ENCODE measurements around the gene DNAH9. TPM values are rescaled to one million over a fixed set of nuclear protein-coding genes. Genes with fewer than 3 reads are reported as not detected.

DNAH9 gene
- total and polyA plus RNA-seq, 2 of the 8 experiments (the other 6 are each of a cell fraction or from before 2014, with no cell fraction given), result 0.21 to 0.86 TPM

DNA sequence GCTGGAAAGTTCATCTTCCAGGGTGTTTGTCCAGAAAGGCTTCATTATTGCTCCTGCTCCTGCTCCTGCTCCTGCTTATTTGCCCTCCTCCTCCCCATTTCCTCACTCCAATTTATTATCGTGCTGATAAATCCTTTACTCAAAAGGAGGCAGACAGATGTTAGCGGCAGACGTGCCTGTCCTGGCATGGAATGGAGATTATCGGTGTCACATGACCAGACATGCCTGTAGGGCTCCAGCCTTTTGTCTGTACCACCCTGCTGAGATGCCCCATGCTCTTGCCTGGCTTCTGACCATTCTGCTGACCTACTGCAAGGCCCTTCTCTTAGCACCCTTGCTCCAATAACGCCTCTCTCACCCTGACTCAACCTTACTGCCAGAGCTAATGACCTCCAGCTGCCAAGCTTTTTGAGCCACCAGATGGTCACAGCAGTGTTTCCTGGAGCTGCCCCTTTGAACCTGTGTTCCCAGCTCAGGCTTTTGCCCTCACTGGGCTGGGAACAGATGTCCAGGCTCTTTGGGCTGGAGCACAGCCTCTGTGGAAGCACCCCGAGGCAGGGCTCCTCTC, 12.8 kb downstream of the DNAH9 start:
- Histone ChIP-seq H2BK15ac (ENCODE audit: low read length) (no peak overlapping the region), H3K23ac (ENCODE audit: insufficient read length) (no peak overlapping the region), H2BK20ac (ENCODE audit: low read length) (no peak overlapping the region), H4K91ac (replicated peaks; ENCODE audit: insufficient read length, low read length) (no peak overlapping the region), H3K79me1 (ENCODE audit: low read depth, low read length) (no peaks in the 10 kb centered on the region), H3K36me3 (ENCODE audit: control insufficient read depth in 2 of 4, insufficient read depth in 4 of 4, low read length in 3 of 4) (no peaks in the 10 kb centered on the region), H3K27ac (ENCODE audit: low read depth, low read length) (no peak overlapping the region), H2AFZ (ENCODE audit: low read length) (0 out of 2 replicates have a peak overlapping the region, but pooled peaks have one; percentile 6), H3K27me3 (replicated peaks in 1 of 4; ENCODE audit: control insufficient read depth in 3 of 4, extremely low read depth in 1 of 4, insufficient read depth in 3 of 4, low read length in 3 of 4) (no peaks in the 10 kb centered on the region), H3K18ac (ENCODE audit: extremely low read depth, low read length) (no peak overlapping the region), H3K23me2 (ENCODE audit: low read depth, low read length) (no peaks in the 10 kb centered on the region), H3K79me2 (ENCODE audit: control insufficient read depth in 1 of 2, insufficient read depth in 2 of 2, low read length in 2 of 2) (no peaks in the 10 kb centered on the region), H2BK5ac (ENCODE audit: low read depth, low read length) (no peak overlapping the region), H3K4me1 (replicated peaks in 1 of 4; ENCODE audit: control insufficient read depth in 3 of 4, insufficient read depth in 4 of 4, low read length in 3 of 4) (no peaks in the 10 kb centered on the region; a peak in 1 of 7 replicates), H4K8ac (ENCODE audit: extremely low read depth, insufficient read depth, low read length) (no peak overlapping the region), H3K9ac (replicated peaks in 1 of 4; ENCODE audit: extremely low read depth in 1 of 4, low read depth in 3 of 4, low read length in 3 of 4) (no peak overlapping the region), H4K5ac (ENCODE audit: insufficient read length, low read depth, low read length) (no peak overlapping the region), H3K14ac (ENCODE audit: insufficient read length) (no peak overlapping the region), H2BK12ac (ENCODE audit: low read depth, low read length) (no peak overlapping the region), H3K9me3 (ENCODE audit: insufficient read depth in 2 of 2, low read depth in 1 of 2, low read length in 1 of 2) (no peaks in the 10 kb centered on the region), H2BK120ac (replicated peaks; ENCODE audit: low read depth, low read length) (no peak overlapping the region), H2AK5ac (ENCODE audit: low read depth, low read length) (no peak overlapping the region), H3K56ac (replicated peaks; ENCODE audit: insufficient read length, low read depth, low read length) (no peak overlapping the region), H3K4ac (replicated peaks; ENCODE audit: insufficient read length, low read depth, low read length) (no peak overlapping the region), H4K20me1 (replicated peaks in 1 of 2; ENCODE audit: control insufficient read depth in 1 of 2, insufficient read depth in 2 of 2, low read length in 2 of 2) (no peaks in the 10 kb centered on the region), H3K4me2 (ENCODE audit: insufficient read depth in 1 of 2, low read depth in 2 of 2, low read length in 2 of 2) (no peak overlapping the region), H3K4me3 (ENCODE audit: extremely low read depth in 1 of 4, insufficient read depth in 2 of 4, low read depth in 3 of 4, low read length in 4 of 4) (no peak overlapping the region)
- ChIA-PET POLR2A (ENCODE audit: partially characterized antibody) (no interaction called here), CTCF (ENCODE audit: partially characterized antibody) (interaction anchor here (1.4 to 1.7 kb wide), 4 partner anchors 12 to 467 kb away, joined by 3 to 5 read pairs (median 4); no protein-coding TSS in a partner anchor)
- WGBS, 2 experiments (ENCODE audit: extremely low coverage in 1 of 2, insufficient coverage in 1 of 2, insufficient read length in 1 of 2, insufficient replicate concordance in 2 of 2, low coverage in 1 of 2, low lambda C conversion rate in 2 of 2, missing lambda C conversion rate in 1 of 2), result 83% methylated on average over 6 of the region's 6 CpGs; no CpG with 5 or more reads in 1 of the 2 experiments
- TF ChIP-seq USF2 (IDR thresholded peaks at IDR 0.05; ENCODE audit: low read length) (no peak), RNF2 (IDR thresholded peaks at IDR 0.05; ENCODE audit: borderline replicate concordance, low read depth, low read length, missing control alignments, poor library complexity, severe bottlenecking) (no peak), HDAC2 (IDR thresholded peaks at IDR 0.05; ENCODE audit: borderline replicate concordance in 1 of 2, low read depth in 2 of 2, low read length in 2 of 2) (no peak), CHD1 (IDR thresholded peaks at IDR 0.05; ENCODE audit: low read depth, low read length) (no peak), TBP (IDR thresholded peaks at IDR 0.05; ENCODE audit: low read depth, low read length) (no peak), EZH2 (IDR thresholded peaks at IDR 0.05; ENCODE audit: low read depth, low read length, severe bottlenecking) (no peak), CEBPB (IDR thresholded peaks at IDR 0.05; ENCODE audit: low read depth, low read length) (no peak), BRCA1 (IDR thresholded peaks at IDR 0.05; ENCODE audit: low read depth, low read length) (no peak)
- DNase-seq (ENCODE audit: low read depth in 1 of 2, low spot score in 2 of 2) (no peak), FAIRE-seq (no peak)

Data from H1 (cell line).